NCI-H446 treated with DMSO at 0.1 percent for 48 hours (cell line): ENCODE results near the gene PRRC2C.
"Not testable (repeated sequence)": the region's sequence is repeated elsewhere in the genome, so short reads cannot be mapped to it uniquely, and the experiment has no call there.

Experiments
- DNase-seq: peaks from one replicate; lab custom pipeline; 2025; lab: John Stamatoyannopoulos, UW

PRRC2C gene

GRCh38 chr1:171585715-171586114, 100.4 kb downstream of the PRRC2C start:
- DNase-seq = no peak

- no peak for DNase-seq
Measured at GRCh38 chr1:171588230-171588629, 102.9 kb downstream of the PRRC2C start.

- no peak for DNase-seq
Measured at GRCh38 chr1:171590022-171590421, 104.7 kb downstream of the PRRC2C start.

GRCh38 chr1:171595324-171595723, 110.0 kb downstream of the PRRC2C start:
- DNase-seq = no peak

- DNase-seq = no peak
Measured at GRCh38 chr1:171596119-171596518, 110.8 kb downstream of the PRRC2C start.

- DNase-seq = no peak
Measured at GRCh38 chr1:171596705-171597104, 111.4 kb downstream of the PRRC2C start.

- no peak for DNase-seq
Measured at GRCh38 chr1:171597203-171597602, 111.9 kb downstream of the PRRC2C start.

- not testable (repeated sequence) for DNase-seq
Measured at GRCh38 chr1:171600310-171600709, 115.0 kb downstream of the PRRC2C start.

GRCh38 chr1:171600862-171601261, 115.5 kb downstream of the PRRC2C start:
- no peak for DNase-seq

- DNase-seq = not testable (repeated sequence)
Measured at GRCh38 chr1:171603042-171603441, 117.7 kb downstream of the PRRC2C start.

- no peak for DNase-seq
Measured at GRCh38 chr1:171606402-171606941, 121.1 kb downstream of the PRRC2C start.

GRCh38 chr1:171610385-171610784, 125.1 kb downstream of the PRRC2C start:
- no peak for DNase-seq

- no peak for DNase-seq
Measured at GRCh38 chr1:171611306-171611705, 126.0 kb downstream of the PRRC2C start.

GRCh38 chr1:171613282-171613681, 128.0 kb downstream of the PRRC2C start:
- no peak for DNase-seq

- DNase-seq = not testable (repeated sequence)
Measured at GRCh38 chr1:171615122-171615906, 130.0 kb downstream of the PRRC2C start.

GRCh38 chr1:171616586-171616985, 131.3 kb downstream of the PRRC2C start:
- DNase-seq = no peak

- no peak for DNase-seq
Measured at GRCh38 chr1:171622152-171622462, 136.8 kb downstream of the PRRC2C start, which contains the start of gene MYOCOS. TSS of gene MYOCOS (plus strand) at chr1:171622243. CDS start at chr1:171623884, 1,641 bp downstream.

- no peak for DNase-seq
Measured at GRCh38 chr1:171623651-171624331, 138.5 kb downstream of the PRRC2C start.

- no peak for DNase-seq
Measured at GRCh38 chr1:171625225-171625624, 139.9 kb downstream of the PRRC2C start.

GRCh38 chr1:171627020-171627419, 141.7 kb downstream of the PRRC2C start:
- DNase-seq = no peak

GRCh38 chr1:171628225-171628624, 142.9 kb downstream of the PRRC2C start:
- DNase-seq = no peak

GRCh38 chr1:171635661-171636060, 150.3 kb downstream of the PRRC2C start:
- DNase-seq = peak; percentile 38

- no peak for DNase-seq
Measured at GRCh38 chr1:171636141-171636540, 150.8 kb downstream of the PRRC2C start.
